HCT116 (cell line): ENCODE results near the gene OBSCN. TPM values are rescaled to one million over a fixed set of nuclear protein-coding genes. Genes with fewer than 3 reads are reported as not detected.

Experiments used
- ATAC-seq: fragments of 200-7000 bp; cut with Tn5 transposase; 2 replicates; pipeline ENCODE4 v1.9.1; 2020; ENCODE audit warnings: mild to moderate bottlenecking, moderate library complexity
- BruUV-seq: library from RNA; stranded (reverse); fragments of 400-500 nt; replicated peaks from 2 replicates; lab custom pipeline; 2021; lab: Mats Ljungman, UMichigan
- CTCF ChIA-PET: fragments of 300-600 bp; sonication (Branson Sonifier 250); formaldehyde crosslinking; loops from one replicate; lab custom pipeline; 2021; ENCODE audit warnings: antibody characterized with exemption; lab: Charles Lee
- POLR2A ChIA-PET: fragments of 300-600, 350-600 bp; sonication (Branson Sonifier 250); formaldehyde crosslinking; loops from one replicate; lab custom pipeline; 2021; ENCODE audit warnings: antibody characterized with exemption; lab: Charles Lee
- RAD21 ChIA-PET, 2 experiments: fragments of 300-600 bp; sonication (Branson Sonifier 250); formaldehyde crosslinking; loops; one replicate each; lab custom pipeline; 2023; ENCODE audit warnings: low total read pairs in 2 of 2; ENCODE audit not compliant: uncharacterized antibody in 2 of 2, unreplicated experiment in 2 of 2, low non-redundant PET in 1 of 2; lab: Charles Lee
- DNase-seq: peaks from one replicate; pipeline ENCODE4 v3.0.0-alpha.2; 2010; ENCODE audit warnings: low read depth, low spot score
- H2AFZ ChIP-seq: fragments of 200-600 bp; shearing (Covaris generic), sonication (generic); 2 replicates; pipeline ENCODE4 v1.6.1; 2017; ENCODE audit warnings: low read depth, mixed run types, mixed read lengths, antibody characterized with exemption, low read length; ENCODE audit not compliant: poor library complexity, severe bottlenecking
- H3K27ac ChIP-seq: 2 replicates; pipeline ENCODE4 v1.5.1; 2012; ENCODE audit warnings: low read depth, low read length
- H3K27me3 ChIP-seq: fragments of 200-600 bp; sonication (generic); 2 replicates; pipeline ENCODE4 v1.6.1; 2016; ENCODE audit warnings: mixed run types, low read length, mixed read lengths; ENCODE audit not compliant: insufficient read depth
- H3K36me3 ChIP-seq, 2 experiments: fragments of 200-500 bp in 1 of 2; fragments of 200-600 bp in 1 of 2; sonication (Bioruptor generic) in 1 of 2; sonication (generic) in 1 of 2; 2 replicates each; pipeline versions ENCODE4 v1.5.1 to v1.6.1; 2014 to 2016; ENCODE audit warnings: low read length in 2 of 2, inconsistent platforms in 1 of 2, mixed read lengths in 1 of 2, mixed run types in 1 of 2; ENCODE audit not compliant: insufficient read depth in 2 of 2, control insufficient read depth in 1 of 2
- H3K4me1 ChIP-seq, 2 experiments: fragments of 200-600 bp in 1 of 2; sonication (generic) in 1 of 2; 2 replicates each; pipeline versions ENCODE4 v1.5.1 to v1.6.1; 2012 to 2017; ENCODE audit warnings: low read length in 2 of 2, inconsistent platforms in 1 of 2, mild to moderate bottlenecking in 1 of 2, mixed read lengths in 1 of 2, mixed run types in 1 of 2, moderate library complexity in 1 of 2; ENCODE audit not compliant: insufficient read depth in 2 of 2, control insufficient read depth in 1 of 2
- H3K4me2 ChIP-seq: fragments of 200-600 bp; sonication (generic); 2 replicates; pipeline ENCODE4 v1.6.1; 2017; ENCODE audit warnings: mixed run types, low read length, mixed read lengths
- H3K4me3 ChIP-seq, 2 experiments: fragments of 200-600 bp in 1 of 2; sonication (generic) in 1 of 2; replicated peaks in 1 of 2; 2 replicates each; pipeline ENCODE4 v1.5.1; 2011 to 2016; ENCODE audit warnings: low read length in 2 of 2, control low read depth in 1 of 2, low read depth in 1 of 2, mild to moderate bottlenecking in 1 of 2, mixed read lengths in 1 of 2, mixed run types in 1 of 2
- H3K79me2 ChIP-seq: fragments of 200-600 bp; sonication (generic); 2 replicates; pipeline ENCODE4 v1.6.1; 2017; ENCODE audit warnings: mild to moderate bottlenecking, mixed run types, low read length, moderate library complexity, mixed read lengths; ENCODE audit not compliant: insufficient read depth
- H3K9ac ChIP-seq: fragments of 200-600 bp; sonication (generic); 2 replicates; pipeline ENCODE4 v1.6.1; 2016; ENCODE audit warnings: low read length, mixed read lengths
- H3K9me2 ChIP-seq: fragments of 200-600 bp; sonication (generic), shearing (Covaris generic); 2 replicates; pipeline ENCODE4 v1.6.1; 2017; ENCODE audit warnings: mixed run types, mild to moderate bottlenecking, moderate library complexity; ENCODE audit not compliant: insufficient read depth
- H3K9me3 ChIP-seq, 2 experiments: fragments of 200-500 bp in 1 of 2; fragments of 200-600 bp in 1 of 2; sonication (Bioruptor generic) in 1 of 2; sonication (generic) in 1 of 2; 2 replicates each; pipeline ENCODE4 v1.6.1; 2014 to 2017; ENCODE audit warnings: low read length in 2 of 2, mixed read lengths in 2 of 2, inconsistent platforms in 1 of 2, low read depth in 1 of 2, mild to moderate bottlenecking in 1 of 2, mixed run types in 1 of 2, moderate library complexity in 1 of 2; ENCODE audit not compliant: control insufficient read depth in 1 of 2, insufficient read depth in 1 of 2
- H4K20me1 ChIP-seq: fragments of 200-600 bp; sonication (generic), shearing (Covaris generic); 2 replicates; pipeline ENCODE4 v1.6.1; 2017; ENCODE audit warnings: mixed run types, mild to moderate bottlenecking, moderate library complexity; ENCODE audit not compliant: insufficient read depth
- CEBPB ChIP-seq: IDR thresholded peaks from 2 replicates; pipeline ENCODE4 v1.6.1; 2012; ENCODE audit warnings: low read depth
- EGR1 ChIP-seq: IDR thresholded peaks from 2 replicates; pipeline ENCODE4 v1.6.1; 2012; ENCODE audit warnings: low read depth
- EZH2phosphoT487 ChIP-seq: fragments of 200-600 bp; IDR thresholded peaks from 2 replicates; pipeline ENCODE4 v1.6.1; 2018; ENCODE audit warnings: antibody characterized with exemption, borderline replicate concordance
- JUND ChIP-seq: IDR thresholded peaks from 2 replicates; pipeline ENCODE4 v1.6.1; 2012
- POLR2AphosphoS5 ChIP-seq: IDR thresholded peaks from 2 replicates; pipeline ENCODE4 v1.6.1; 2011; ENCODE audit warnings: mild to moderate bottlenecking, low read depth, low read length, moderate library complexity
- RAD21 ChIP-seq: IDR thresholded peaks from 2 replicates; pipeline ENCODE4 v1.6.1; 2012; ENCODE audit warnings: low read depth, mild to moderate bottlenecking
- SP1 ChIP-seq: IDR thresholded peaks from 2 replicates; pipeline ENCODE4 v1.6.1; 2012; ENCODE audit warnings: low read depth
- SRF ChIP-seq: IDR thresholded peaks from 2 replicates; pipeline ENCODE4 v1.6.1; 2012; ENCODE audit warnings: low read depth
- ZFX ChIP-seq: fragments of 450-650 bp; IDR thresholded peaks from 2 replicates; pipeline ENCODE4 v1.6.1; 2017
- ZNF274 ChIP-seq: fragments of 200-500 bp; sonication (Bioruptor generic); IDR thresholded peaks from 2 replicates; pipeline ENCODE4 v1.6.1; 2014; ENCODE audit warnings: mild to moderate bottlenecking, low read depth, low read length, inconsistent platforms
- intact Hi-C: fragments of 100-400 bp; cut with micrococcal nuclease; formaldehyde crosslinking; loops from 2 replicates; pipeline ENCODE4 v1.10.0; 2022
- total RNA-seq: library from RNA; stranded (reverse); gene quantifications from one replicate; pipeline ENCODE4 v1.2.1, GENCODE V29; 2021; ENCODE audit not compliant: unreplicated experiment
- TF ChIP-seq, protein P1 (sequence below): IDR thresholded peaks from 2 replicates; pipeline ENCODE4 v1.6.1; 2012; ENCODE audit warnings: low read depth

OBSCN gene
- total RNA-seq, 1 experiment from 2014 or later: 16.6 TPM

DNA sequence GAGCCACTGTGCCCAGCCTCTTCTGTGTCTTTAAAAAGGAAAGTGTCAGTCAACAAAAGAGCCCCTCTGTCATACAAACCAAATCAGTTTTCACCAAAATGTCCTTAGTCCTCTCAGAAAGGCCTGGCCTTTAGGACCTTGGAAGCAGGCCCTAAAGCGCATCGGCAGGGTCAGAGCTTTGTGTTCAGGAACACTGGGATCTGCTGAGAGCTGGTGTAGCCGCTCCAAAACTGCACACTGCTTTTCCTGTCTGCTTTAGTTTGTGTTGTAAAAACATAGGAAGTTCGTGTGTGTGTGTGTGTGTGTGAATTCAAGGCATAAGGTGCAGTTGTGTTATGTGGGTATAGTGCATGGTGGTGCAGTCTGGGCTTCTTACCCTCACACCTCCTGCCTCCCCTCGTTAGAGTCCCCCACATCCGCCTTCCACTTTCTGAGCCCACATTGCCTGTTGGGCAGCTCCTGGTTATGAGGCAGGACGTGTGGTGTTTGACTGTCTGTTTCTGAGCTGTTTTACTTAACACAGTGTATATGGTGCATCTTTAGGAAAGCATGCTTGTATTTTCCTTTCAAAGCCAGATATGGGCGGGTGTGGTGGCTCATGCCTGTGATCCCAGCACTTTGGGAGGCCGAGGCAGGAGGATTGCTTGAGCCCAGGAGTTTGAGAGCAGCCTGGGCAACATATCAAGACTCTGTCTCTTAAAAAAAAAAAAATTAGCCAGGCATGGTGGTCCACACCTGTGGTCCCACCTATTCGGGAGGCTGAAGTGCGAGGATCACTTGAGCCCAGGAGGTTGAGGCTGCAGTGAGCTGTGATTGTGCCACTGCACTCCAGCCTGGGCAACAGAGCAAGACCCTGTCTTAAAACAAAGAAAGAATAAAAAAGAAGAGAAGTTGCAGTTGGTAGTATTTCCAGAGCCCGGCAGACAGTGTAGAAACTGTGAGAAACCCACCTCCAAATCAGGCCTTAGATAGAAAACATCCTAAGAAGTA, 29.8 kb upstream of the OBSCN start (continued):
- TF ChIP-seq ZNF274: no peak
- no peak for TF ChIP-seq EZH2phosphoT487

DNA sequence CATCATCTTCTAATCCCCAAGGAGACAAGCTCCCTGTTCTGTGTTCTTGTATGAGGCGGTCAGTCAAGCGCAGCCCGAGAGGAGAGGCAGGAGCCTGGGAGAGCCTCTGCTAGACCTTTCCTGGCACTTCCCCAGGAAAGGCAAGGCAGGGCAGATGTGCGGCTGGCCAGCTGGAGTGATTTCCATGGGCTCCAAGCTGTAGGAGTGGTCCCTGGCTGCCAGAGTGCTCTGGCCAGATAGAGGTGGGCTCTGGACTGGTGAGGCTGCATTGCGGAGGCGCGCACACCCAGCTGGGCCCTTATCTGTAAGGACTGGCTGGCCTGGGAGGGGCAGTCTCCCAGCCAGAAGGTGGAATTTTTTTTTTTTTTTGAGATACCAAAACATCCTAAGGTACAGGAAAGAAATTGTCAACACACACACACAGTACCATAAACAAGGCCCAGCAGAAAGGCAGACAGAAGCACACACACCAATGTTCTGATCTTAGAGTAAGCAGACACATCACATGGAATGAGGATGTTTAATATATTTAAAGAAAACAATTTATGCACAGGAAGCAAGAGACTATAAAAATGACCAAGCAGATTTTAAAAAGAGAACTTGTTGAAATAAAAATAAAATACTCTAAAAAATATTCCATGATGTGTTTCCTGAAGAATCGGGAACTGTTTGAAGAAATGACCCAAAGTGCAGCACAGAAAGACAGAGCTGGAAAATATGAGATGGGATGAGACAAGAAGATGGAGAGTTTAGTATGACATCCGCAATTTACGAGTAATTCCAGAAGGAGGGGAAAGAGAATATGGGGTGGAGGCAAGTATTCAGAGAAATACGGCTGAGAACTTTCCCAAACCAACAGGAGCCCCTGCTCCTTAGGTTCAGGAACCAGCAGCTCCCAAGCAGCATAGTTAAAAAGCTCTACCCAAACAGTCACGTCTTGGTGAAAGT, 28.8 kb upstream of the OBSCN start:
- no TSS peak for BruUV-seq
- CTCF ChIA-PET: interaction anchor here (1.2 to 1.4 kb wide), 2 partner anchors 14 to 179 kb away, joined by 3 to 4 read pairs; partner anchors contain the start of gene IBA57

More for the DNA sequence above, 28.8 kb upstream of the OBSCN start:
- RAD21 ChIA-PET: no interaction called here
- TF ChIP-seq SRF (no peak), SP1 (no peak), RAD21 (no peak), CEBPB (no peak), ZFX (no peak), JUND (no peak), EZH2phosphoT487 (no peak), POLR2AphosphoS5 (no peak), EGR1 (no peak)
- TF ChIP-seq, protein P1, sequence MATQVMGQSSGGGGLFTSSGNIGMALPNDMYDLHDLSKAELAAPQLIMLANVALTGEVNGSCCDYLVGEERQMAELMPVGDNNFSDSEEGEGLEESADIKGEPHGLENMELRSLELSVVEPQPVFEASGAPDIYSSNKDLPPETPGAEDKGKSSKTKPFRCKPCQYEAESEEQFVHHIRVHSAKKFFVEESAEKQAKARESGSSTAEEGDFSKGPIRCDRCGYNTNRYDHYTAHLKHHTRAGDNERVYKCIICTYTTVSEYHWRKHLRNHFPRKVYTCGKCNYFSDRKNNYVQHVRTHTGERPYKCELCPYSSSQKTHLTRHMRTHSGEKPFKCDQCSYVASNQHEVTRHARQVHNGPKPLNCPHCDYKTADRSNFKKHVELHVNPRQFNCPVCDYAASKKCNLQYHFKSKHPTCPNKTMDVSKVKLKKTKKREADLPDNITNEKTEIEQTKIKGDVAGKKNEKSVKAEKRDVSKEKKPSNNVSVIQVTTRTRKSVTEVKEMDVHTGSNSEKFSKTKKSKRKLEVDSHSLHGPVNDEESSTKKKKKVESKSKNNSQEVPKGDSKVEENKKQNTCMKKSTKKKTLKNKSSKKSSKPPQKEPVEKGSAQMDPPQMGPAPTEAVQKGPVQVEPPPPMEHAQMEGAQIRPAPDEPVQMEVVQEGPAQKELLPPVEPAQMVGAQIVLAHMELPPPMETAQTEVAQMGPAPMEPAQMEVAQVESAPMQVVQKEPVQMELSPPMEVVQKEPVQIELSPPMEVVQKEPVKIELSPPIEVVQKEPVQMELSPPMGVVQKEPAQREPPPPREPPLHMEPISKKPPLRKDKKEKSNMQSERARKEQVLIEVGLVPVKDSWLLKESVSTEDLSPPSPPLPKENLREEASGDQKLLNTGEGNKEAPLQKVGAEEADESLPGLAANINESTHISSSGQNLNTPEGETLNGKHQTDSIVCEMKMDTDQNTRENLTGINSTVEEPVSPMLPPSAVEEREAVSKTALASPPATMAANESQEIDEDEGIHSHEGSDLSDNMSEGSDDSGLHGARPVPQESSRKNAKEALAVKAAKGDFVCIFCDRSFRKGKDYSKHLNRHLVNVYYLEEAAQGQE: no peak
- TF ChIP-seq, all 23 proteins: peak for 0
- no peak overlapping the region for H3K4me2 ChIP-seq
- no peak overlapping the region for H3K9ac ChIP-seq
- H4K20me1 ChIP-seq: no peaks in the 10 kb centered on the region
- no peaks in the 10 kb centered on the region for H3K79me2 ChIP-seq
- H3K4me3 ChIP-seq: no peak overlapping the region
- POLR2A ChIA-PET: no interaction called here
- H3K4me1 ChIP-seq: peaks cover 0 to 18% of the 10 kb centered on the region in 2 experiments; a peak in 2 of 4 replicates
- H3K9me2 ChIP-seq: no peaks in the 10 kb centered on the region
- H3K36me3 ChIP-seq: no peaks in the 10 kb centered on the region
- no peak overlapping the region for H3K27ac ChIP-seq
- intact Hi-C loops: no loop called here
- ATAC-seq (no peak), DNase-seq (no peak)
- H3K27me3 ChIP-seq: no peaks in the 10 kb centered on the region
- no peak overlapping the region for H2AFZ ChIP-seq
- H3K9me3 ChIP-seq: no peaks in the 10 kb centered on the region
